ENCODE measurements around the gene DDX25.
"Not testable (repeated sequence)": the region's sequence is repeated elsewhere in the genome, so short reads cannot be mapped to it uniquely, and the experiment has no call there.

Gene DDX25

DNA sequence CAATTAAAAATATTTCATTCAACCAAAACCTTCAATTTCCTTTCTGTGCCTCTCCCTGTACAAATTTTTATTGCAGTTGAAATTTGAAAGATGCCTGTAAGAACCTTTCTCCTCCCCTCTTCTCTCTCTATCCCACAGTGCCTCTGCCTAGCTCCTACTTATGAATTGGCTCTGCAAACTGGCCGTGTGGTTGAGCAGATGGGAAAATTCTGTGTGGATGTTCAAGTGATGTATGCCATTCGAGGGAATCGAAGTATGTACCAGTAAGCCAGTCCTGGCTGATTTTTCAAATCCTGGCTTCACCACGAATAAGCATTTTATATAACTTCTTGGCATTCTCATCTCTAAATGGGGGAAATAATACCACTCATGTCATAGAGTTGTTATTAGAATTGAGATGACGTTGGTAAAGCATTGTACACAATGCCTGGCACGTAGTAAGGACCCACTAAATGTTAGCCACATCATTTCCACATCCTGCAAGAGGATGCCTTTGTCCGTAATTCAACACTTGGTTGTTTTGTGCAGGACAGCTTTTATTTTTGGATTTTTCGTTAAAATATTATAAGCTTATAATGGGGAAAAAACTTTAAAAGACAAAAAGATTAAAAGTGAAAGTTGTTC lies 6.0 kb downstream of the DDX25 start:
- no peak for DNase-seq

GRCh38 chr11:125914601-125915000 lies 10.3 kb downstream of the DDX25 start:
- DNase-seq: not testable (repeated sequence)

GRCh38 chr11:125916683-125917347 lies 12.5 kb downstream of the DDX25 start:
- no peak for DNase-seq

GRCh38 chr11:125918140-125918840 lies 14.0 kb downstream of the DDX25 start:
- DNase-seq: no peak

DNA sequence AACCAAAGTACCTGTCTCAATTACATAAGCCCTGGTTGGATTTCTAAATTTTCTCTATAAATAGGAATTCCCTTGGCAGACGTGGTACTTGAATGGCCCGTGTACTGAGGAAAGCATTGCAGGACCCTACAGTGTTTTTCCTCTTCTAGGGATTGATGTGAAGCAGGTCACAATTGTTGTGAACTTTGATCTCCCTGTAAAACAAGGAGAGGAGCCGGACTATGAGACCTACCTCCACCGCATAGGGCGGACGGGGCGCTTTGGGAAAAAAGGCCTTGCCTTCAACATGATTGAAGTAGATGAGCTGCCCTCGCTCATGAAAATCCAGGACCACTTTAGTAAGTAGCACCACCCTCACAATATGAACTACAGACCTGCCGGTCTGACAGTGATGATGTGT lies 16.7 kb downstream of the DDX25 start:
- DNase-seq: no peak

- no peak for DNase-seq
Observed at GRCh38 chr11:125922156-125922555, 17.8 kb downstream of the DDX25 start.

GRCh38 chr11:125923012-125923579 lies 18.8 kb downstream of the DDX25 start:
- peak; percentile 63 to 66 for DNase-seq

DNA sequence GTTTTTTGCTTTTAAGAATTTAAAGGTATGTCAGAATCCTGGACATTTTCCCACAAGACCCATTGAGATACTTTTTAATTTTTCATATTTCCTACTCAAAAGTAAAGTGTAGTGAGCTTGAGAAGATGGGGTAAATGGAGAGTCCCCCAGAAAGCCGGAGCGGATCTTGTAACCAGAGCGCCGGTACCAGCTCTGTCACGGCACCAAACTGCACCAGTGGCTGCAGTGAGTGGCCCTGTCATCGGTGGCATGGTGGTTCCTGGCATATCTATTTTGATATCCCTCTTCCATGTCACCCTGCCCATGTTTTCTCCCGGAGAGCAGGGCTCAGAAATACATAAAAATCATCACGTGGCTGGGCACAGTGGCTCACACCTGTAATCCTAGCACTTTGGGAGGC lies 19.3 kb downstream of the DDX25 start:
- DNase-seq: no peak

DNA sequence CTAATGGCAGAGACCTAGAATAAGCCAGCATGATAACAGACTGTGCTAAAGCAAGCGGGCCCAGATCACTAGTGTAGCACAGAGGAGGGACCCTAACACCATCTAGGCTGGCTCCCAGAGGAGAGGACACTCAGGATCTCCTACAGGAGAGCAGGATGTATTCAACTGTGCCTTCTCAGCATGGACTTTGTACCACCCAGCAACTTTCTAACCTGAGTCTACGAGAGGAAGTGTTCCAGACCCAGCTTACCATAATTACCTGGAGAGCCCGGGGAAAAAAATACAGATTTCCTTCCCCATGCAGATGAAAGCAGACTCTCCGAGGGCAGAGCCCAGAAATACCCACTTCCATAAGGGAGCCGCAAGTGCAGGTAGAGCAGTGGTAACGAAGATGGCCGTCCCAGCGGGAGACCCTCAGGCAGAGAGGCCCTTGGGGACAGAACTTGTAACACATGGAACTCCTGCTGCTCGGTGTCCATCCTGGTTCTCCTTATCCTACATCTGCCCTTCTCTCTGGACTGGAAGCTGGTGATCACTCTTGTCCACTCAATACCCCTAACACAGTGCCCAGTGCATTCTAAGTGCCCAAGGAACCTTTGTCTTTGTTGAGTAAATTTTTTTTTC lies 20.2 kb downstream of the DDX25 start:
- DNase-seq: no peak

DNA sequence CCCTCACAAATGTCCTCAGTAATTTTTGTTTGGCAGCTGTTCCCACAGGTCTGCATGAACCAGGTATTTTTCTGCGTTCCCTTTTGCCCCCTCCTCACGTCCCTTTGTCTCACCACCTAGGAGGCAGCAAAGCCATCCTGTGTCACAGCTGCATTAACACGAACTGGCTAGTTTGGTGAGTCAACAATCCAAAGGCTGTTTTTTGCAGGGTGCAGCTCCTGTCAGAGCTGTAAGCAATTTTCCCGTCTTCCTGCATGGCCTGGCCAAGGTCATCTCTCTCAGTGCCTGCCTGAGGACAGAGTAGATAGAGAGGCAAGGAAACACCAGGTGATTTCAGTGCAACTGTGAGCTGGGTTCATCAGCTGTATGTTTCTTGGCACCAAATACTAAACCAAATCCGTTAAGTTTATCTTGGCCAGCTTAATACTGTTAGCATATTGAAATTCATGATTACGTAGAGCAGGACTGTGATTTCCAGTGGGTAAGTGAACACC lies 21.0 kb downstream of the DDX25 start:
- DNase-seq: no peak

DNA sequence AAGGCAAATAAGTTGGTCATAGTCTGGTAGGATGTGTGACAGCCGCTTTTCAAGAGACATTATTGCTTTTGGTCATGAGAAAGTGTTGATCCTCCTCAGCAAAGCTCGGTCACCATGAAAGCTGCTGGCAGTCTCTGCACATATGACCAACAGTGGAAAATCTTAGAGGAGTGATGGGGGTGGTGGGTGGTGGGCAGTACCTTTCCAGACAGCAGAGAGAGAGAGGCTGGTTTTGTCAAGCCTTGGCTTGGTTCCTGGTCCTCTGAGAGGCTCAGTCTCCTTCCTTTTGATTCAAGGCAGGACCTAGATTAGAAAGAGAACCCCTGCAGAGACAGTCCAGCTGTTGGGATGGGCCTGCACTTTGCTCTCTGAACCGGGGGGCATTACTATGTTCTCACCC lies 21.5 kb downstream of the DDX25 start:
- DNase-seq: no peak

DNA sequence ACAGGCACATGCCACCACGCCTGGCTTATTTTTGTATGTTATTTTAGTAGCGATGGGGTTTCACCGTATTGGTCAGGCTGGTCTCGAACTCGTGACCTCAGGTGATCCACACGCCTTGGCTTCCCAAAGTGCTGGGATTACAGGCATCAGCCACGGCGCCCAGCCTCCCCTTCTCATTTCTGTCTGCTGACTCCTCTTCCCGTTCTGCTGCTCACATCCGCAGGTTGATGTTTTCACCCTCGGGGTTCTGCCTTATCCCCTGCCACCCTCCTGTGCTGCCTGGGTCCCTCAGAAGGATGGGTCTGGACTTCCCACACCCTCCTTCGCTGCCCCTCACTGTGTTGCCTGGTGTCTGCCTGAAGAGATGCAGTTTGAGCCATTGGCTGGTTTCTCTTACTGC lies 22.4 kb downstream of the DDX25 start:
- no peak for DNase-seq

GRCh38 chr11:125929445-125930075 lies 25.3 kb downstream of the DDX25 start:
- DNase-seq: no peak

GRCh38 chr11:125930076-125930450 lies 25.8 kb downstream of the DDX25 start:
- peak in 1 of 2 experiments; percentile 8 for DNase-seq

DNA sequence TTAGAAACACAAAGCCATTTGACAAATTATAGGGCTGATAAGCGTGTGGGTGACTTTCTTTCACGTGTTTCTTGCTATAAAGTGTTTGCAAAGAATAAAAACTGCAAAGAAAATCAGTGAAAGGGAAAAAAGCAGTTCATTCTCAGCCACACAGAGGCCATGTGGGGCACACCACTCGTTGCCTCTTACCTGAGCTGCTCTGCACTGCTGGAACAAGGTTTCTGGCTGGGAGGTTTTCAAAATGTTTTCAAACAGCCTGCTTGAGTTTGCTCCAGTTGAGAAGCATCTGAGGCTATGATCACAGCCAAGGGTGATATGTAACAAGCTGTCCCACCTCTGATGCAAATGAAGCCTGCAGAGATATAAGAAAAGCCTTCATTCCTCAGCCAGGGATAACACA lies 26.8 kb downstream of the DDX25 start:
- DNase-seq: no peak

GRCh38 chr11:125931668-125932067 lies 27.4 kb downstream of the DDX25 start:
- DNase-seq: peak in 1 of 2 experiments; percentile 6

DNA sequence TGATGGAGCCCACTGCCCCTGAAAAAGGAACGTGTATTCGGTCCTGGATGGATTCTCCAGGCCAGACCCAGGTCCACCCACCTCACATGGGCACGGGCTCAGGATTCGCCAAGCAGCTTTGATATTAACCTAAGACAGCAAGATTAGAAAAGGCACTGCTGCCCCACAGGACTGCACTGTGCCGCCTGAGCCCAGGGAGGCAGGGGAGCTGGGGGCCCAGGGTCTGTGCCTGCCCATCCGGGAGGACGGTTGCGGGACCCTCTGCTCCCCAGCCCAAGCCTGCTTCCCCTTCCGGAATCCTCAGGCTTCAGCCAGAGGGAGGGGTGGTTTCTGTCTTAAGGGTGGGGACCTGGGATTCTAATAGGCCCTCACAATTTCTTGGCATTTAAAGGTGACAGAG lies 28.0 kb downstream of the DDX25 start:
- peak in 1 of 2 experiments; percentile 1 for DNase-seq

- DNase-seq: peak; percentile 28 to 43
Observed at GRCh38 chr11:125933030-125933813, 28.9 kb downstream of the DDX25 start.

DNA sequence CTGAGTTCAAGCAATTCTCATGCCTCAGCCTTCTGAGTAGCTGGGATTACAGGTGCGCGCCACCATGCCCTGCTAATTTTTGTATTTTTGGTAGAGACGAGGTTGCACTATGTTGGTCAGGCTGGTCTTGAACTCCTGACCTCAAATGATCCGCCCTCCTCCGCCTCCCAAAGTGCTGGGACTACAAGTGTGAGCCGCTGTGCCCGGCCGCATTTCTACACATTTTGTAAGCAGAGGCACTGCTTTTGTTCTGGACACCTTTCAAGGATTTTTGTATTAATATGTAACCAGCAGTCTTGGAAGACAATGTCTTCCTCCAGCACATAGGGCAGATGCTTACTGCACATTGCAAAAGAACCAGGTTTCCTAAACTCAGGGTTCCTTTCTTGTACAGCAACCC lies 30.2 kb downstream of the DDX25 start:
- no peak for DNase-seq

GRCh38 chr11:125935056-125935455 lies 30.7 kb downstream of the DDX25 start:
- no peak for DNase-seq

DNA sequence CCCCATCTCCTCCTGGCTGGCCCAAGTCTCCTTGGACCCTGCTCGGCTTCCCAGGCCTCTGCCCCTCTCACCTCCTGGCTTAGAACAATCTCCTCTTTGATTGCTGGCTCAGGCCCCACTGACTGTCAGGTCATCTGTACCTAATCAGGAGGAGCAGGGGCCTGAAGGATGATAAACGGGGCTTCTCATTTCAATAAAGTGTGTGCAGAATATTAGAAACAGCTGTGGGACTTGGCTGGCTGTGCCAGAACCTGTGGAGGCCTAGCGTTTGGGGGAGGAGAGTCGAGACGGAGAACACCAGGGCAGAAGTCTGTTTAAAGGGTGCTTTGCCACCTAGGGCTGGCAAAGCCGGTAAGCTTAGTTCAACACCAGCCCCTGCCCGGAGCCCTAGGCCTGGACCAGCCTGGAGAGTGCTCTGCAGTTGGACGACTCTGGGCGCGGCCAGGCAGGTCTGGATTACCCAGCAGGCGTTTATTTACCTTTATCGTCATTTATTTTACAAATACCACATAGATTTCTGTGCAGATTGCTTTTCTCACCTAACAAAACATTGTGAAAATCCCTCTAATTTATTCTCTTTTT lies 31.4 kb downstream of the DDX25 start:
- peak in 1 of 2 experiments; percentile 5 for DNase-seq

Measured in activated T-cell treated with anti-CD3 and anti-CD28 coated beads, Interleukin-2, amount 50 U/mL, for 48 hours (primary cell).